ENCODE data around the gene CLDN24. TPM values are rescaled to one million over a fixed set of nuclear protein-coding genes. Genes with fewer than 3 reads are reported as not detected.

CLDN24 gene
- total RNA-seq, 1 experiment from 2014 or later, result not detected

DNA sequence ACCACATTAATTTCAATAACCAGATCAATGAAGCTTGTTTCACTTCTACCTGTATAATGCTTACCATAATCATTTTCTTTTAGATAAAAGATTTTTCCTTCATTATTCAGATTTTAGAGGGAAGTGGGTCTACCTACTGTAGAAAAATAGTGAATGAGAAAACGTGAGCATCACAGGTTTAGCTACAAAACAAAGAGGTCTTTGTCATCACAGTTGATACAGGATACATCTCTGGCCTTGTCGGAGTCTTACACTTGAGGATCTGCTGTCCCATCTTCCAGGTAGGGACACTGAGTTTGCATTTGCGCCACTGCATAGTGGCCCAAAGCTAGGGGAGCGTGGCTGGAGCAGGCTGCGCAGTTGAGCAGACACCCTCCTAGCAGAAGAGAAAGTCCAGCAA lies 710 bp downstream of the CLDN24 start:
- no peak for DNase-seq (ENCODE audit: low spot score)

DNA sequence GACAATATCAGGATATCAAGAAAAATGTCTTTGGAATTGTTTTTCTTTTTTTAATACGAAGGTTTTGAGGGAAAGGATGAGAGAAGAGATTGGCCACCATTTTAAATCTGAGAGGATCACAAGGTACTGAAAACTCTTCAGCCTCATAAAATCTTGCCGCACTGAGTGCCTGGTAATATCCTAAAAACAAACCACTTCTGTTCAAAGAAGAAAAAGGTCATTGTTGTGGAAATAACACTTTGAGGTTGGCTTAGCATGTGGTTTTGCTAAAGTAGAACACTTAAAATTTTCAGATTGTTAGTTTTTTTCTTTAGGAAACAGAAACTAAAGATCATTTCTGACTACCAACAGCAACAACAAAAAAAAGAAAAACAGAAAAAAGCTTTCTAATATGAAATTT lies 1.1 kb downstream of the CLDN24 start:
- DNase-seq (ENCODE audit: low spot score), result no peak

DNA sequence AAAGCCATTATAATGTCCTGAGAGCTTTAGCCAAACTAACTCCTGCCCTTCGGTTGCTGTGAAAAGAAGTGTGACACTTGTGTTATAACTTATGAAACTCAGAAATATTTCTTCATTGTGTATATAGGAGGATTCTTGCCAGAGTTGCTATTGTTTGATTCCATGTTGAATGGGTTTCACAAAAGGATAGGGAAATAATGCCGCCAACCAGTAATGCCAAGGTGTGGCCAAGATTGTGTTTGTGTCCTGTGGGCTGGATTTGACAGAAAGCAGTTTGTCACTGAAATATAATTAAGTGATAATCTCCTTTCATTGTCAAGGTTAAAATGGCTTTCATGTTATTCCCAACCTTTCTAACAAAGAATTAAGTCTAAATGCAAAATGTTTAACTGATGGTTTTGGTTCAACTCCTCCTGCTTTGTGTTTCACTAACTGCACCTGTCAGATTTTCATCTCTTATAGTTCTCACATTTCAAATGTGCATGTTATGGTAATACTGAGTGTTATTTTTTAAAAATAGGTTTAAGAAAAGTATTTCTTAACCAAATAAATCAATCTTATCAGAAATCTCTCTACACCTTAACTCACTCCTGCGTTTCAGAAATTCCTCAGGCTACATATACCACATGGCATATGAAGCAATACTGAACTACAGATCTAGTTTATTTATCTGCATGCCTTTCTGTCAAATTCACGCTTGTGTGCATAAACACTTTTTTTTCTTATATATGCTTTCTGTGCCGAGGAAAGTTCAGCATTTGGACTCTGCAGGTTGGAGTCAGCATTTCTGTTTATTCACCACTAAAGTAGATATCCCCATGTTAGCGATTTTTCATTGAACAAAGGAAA lies 1.8 kb downstream of the CLDN24 start, which contains the start of gene CLDN22:
TSS of gene CLDN22 (minus strand) at position 66 of the 849 bp plus-strand sequence. CDS start at position 8, 58 bp downstream.
- DNase-seq (ENCODE audit: low spot score), result no peak

DNA sequence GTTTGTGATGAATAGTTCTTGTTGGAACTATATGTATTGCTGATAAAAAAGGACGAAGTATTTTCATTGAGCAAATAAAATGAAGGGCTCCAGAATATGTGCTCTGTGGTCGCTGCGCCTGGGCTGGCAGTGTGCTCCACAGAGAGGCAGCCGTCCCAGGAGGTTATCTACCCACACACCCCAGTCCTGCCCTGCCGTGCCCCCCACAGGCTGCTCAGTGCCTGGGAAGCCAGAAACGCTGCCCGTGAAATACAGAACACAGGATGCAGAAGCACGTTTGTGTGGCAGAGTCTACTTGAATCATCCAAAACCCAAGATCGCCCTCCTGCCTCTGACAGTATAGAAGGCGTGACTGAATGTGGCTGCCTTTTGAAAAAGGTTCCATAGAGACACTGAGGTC lies 3.6 kb downstream of the CLDN24 start:
- DNase-seq (ENCODE audit: low spot score), result no peak

DNA sequence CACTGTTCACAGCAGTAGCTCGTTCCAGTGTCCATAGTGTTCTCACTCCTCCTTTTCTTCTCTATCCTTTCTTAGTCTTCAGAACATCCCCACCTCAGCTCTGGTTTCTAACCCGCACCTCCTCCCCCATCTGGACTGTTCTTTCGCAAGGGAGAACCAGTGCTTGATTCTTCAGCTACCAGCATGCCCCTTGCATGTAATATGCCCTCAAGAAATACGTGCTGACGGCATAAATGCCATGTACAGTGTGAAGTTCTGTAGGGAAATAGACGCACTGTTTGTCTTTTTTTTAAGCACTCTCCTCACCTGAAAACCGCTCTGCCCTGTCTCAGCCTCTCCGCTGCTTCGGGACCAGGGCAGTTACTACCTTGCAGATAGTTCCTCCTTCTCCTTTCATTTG lies 7.4 kb downstream of the CLDN24 start:
- DNase-seq (ENCODE audit: low spot score), result no peak

DNA sequence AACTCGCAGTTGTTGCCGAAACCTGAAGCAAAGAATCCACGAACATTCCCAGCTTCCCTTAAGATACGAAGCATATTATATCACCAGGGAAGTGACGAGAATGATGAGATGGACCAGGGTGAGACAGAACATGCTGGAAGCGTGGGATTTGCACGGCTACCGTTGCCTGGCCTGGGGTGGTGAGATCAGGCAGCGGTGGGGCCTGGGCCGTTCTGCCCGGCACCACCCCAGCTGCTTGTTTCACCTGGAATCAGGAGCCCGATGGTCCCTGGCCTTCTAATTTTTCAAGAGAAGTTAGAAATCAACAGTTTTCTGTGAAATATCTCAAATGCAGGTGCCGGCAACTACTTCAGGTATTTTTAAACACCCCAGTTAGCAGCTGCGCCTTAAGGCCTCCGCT lies 7.9 kb downstream of the CLDN24 start:
- DNase-seq (ENCODE audit: low spot score), result no peak

DNA sequence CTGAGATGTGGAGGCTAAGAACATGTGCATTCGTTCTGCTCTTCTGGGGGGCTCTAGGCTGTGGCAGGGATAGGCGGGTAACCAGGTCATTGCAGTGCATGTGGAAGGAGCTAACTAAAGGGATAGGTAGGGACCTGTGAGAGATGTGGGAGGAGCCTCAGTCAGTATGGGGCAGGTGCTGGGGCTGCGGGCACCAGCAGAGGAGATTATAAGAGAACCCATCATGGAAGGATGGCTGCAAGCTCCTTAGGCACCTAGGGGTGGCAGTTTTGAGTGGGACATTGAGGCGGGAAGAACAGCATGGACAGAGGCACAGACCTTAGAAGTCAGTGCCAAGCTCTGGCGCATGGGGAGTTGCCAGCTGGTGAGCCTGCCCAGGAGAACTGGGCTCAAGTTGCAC lies 9.4 kb downstream of the CLDN24 start:
- no peak for DNase-seq (ENCODE audit: low spot score)

DNA sequence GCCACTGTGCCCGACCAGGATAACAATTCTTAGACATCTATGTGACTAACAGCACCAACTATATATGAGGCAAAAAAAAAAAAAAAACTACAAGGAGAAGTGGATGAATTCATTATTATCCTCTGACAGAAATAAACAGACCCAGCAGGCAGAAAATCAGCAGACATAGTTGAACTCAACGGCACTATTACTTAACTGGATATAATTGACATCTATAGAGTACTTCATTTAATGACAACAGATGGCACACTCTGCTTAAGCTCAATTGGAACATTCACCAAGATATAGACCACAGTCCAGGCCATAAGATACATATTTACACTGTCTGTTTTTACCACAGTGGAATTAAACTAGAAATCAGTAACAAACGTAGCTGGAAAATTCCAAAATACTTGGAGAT lies 15.4 kb downstream of the CLDN24 start:
- no peak for DNase-seq (ENCODE audit: low spot score)

DNA sequence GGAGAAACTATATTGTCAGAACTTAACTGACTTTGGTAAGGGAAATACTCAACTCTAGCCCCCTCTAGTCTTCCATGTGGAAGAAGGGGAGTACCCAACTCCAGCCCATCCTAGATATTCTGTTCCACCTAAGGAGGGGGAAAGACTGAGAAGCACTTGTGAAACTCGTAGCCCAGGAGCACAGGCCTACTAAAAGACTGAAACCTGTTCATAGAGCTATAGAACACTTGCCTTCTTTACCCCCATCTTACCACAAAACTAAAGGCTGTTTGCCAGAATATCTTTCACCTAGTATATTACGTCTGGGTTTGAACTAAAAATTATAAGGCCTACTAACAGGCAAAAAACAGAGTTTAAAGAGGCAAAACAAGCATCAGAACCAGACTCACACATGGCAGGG lies 17.7 kb downstream of the CLDN24 start:
- no peak for DNase-seq (ENCODE audit: low spot score)

DNA sequence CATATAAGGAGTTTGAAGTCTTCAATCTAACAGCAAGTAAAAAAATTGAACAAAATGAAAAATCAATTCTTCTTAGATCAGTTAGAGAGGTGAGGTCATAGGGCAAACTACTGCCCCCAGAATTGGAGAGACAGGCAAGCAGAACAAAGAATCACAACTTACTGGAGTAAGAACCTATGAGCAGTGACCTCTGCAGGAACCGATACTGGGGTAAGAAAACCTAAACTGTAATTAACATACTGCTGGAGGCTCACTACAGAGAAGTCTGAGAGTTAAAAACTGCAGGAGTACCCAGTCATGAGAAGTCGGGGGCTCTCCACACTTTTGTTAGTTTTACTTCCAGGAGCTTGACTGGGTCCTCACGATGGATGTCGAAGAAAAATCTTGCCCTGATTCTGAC lies 18.2 kb downstream of the CLDN24 start:
- no peak for DNase-seq (ENCODE audit: low spot score)

DNA sequence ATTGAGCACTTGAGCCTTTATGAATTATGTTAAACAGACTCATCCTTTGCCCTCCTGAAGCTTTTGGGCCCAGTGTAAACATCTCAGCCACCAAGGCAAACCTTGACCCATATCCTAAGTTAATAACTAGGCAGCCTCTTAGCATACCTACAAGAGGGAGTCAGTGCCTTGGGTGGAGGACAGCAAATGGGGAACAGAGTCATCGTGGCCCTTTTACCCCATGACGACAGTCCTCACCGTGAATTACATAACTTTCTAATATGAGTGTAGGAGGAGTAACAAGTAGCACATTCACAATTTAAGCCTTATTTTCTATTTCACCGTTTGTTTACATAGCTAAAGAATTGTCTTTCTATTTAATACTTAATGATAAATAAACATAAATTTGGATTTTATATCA lies 18.9 kb downstream of the CLDN24 start:
- DNase-seq (ENCODE audit: low spot score), result no peak

DNA sequence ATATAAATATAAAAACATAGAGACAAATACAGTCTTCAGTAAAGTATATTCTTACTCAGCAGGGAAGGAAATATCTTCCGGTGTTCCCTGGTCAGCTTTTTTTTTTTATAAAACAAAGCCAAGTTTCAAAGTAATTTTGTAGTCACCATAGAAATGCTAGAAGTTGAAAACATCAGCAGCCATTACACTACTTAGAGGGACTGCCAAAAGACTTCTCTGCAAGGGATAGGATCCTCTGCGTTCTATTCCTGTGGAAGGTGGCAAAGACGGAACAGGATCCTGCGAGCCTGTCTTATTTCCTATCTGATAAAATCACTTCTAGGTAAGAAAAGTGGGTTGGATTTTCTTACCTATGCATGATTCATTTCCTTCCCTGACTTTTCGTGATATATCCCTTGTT lies 21.6 kb downstream of the CLDN24 start:
- DNase-seq (ENCODE audit: low spot score), result no peak

DNA sequence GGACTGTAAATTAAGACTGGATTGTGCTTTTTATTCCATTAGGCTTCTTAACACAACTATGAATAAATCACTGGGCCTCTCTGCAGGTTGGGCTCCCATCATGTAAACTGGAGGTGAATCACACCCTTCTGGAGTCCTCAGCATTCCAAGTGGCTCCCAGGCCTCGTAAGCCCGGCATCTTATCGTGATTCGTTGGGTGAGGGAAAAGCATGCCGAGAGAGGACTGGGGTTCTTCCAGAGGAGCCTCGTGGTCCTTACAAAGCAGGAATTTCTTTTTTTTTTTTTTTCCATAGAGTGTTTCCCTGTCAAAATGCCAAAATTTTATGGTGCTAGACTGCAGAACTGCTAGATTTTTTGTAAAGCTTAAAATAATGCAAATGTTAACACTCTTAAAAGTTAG lies 22.2 kb downstream of the CLDN24 start:
- DNase-seq (ENCODE audit: low spot score), result peak; percentile 60

DNA sequence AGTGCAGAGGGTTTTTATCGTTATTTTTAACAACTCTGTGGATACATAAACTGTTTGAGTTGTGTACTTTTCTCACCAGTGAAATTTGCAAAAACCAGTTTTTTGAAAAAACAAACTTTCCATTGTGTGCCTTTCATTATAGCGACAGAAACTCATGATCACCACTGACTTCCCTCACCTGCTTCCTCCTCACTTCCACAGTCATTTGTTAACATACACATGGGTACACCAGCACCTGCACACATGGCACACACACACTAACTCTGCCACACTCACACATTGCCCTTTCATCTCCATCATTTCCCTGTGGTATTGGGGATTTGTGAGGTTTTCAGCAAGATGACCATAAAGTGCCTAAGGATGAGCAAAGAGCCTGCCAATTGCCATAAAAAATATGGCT lies 22.8 kb downstream of the CLDN24 start:
- DNase-seq (ENCODE audit: low spot score), result no peak

DNA sequence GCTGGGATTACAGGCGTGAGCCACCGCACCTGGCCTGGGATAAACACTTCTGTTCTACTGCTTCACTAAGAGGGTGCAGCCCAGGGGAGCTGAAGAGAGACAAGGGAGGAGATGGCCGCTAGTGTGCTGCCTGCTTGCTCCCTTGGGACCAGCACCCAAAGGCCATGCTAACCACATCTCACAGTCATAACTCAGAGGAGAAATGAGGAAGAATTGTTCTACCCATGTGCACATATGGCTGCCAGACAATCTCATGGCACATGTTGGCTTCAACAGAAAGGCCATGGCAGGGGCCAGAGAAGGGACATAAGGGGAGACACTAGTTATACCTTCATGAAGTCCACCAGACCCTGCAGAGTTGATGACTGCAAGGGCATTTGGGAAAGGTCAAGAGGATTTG lies 24.6 kb downstream of the CLDN24 start:
- no peak for DNase-seq (ENCODE audit: low spot score)

DNA sequence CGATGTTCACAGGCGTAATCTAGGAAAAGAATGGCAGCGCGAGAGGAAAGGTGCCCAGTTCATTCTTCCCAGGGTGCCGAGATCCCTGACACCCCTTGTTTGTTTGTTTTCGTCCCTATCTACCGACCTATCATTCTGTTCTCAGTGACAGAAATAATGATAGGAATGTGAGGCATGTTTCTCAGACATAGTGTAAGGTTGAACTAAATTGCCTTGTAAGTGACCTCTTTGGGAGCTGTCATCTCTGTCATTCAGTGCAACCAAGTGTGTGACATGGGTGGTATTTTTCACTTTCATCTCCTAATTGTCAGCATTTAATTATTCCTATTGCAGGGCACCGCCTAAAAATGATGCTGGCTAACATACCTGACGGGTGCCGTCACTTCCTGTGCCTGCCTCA lies 26.5 kb downstream of the CLDN24 start:
- DNase-seq (ENCODE audit: low spot score), result peak; percentile 28

DNA sequence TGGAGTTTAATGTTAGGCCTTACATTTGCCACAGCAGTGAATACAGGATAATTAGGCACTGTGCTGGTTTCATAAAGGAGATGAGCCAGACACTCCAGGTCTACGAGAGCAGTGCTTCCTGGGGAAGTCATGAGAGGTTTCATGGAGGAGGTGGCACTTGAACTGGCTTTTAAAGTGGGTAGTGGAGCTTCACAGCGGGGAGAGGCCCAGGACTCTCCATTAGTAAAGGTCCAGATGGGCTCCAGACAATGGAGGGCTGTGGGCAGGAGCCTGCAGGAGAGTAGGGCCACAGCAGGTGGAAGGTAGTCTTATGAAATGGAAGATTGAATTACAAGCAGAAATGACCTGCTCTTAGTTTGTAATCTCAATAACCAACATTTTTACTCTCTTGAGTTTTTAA lies 31.2 kb downstream of the CLDN24 start:
- no peak for DNase-seq (ENCODE audit: low spot score)

DNA sequence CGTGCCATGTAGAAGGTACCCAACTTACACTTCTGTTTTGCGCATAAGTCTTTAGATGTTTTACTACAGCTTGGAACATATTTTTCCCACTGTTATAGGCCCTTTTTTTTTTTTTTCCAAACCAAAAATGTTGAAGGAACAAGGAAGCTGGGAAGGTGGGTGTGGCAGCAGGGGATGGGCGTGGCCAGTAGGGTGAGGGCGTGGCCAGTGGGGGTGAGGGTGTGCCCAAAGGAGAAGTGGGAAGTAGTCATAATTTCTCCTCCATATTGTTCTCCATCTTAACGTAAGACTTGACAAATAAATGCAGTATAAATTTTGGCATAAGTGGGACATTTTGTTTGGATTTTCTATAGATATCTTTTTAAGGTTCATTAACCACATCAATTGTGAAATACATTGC lies 32.5 kb downstream of the CLDN24 start:
- DNase-seq (ENCODE audit: low spot score), result peak; percentile 34

DNA sequence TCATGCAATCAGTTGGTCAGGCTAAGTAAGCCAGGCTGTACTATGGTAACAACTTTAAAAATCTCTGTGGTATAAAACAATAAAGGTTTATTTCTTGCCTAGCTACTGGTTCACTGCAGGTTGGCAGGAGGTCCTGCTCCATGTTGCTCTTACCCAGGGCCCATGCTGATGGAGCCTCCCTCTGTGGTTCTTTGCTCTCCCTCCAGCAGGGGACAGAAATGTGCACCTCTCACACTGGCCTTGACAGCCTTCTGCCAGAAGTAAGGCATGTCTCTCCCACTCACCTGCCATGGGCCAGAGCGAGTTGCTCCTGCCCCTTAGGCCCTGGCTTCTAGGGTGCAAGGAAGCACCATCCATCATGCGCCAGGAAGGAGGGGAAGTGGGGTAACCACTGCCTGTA lies 33.3 kb downstream of the CLDN24 start:
- no peak for DNase-seq (ENCODE audit: low spot score)

DNA sequence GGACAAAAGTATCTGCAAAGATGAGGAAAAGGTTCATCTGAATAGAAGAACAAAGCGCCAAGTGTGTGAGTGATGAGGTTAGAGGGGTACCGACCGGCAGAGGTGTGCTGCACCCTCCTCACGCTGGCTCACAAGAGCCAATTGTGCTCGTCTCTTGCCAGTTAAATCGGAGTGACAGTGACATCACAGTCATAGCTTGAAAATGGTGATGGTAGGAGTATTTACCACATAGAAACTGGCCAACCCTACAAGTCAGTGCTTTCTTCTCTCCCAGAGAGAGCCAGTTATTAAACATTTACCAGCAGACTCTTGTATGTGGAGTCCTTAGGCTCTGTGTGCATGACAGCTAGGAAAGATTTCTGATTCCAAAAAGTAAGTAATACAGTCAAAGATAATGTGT lies 34.5 kb downstream of the CLDN24 start:
- DNase-seq (ENCODE audit: low spot score), result no peak

DNA sequence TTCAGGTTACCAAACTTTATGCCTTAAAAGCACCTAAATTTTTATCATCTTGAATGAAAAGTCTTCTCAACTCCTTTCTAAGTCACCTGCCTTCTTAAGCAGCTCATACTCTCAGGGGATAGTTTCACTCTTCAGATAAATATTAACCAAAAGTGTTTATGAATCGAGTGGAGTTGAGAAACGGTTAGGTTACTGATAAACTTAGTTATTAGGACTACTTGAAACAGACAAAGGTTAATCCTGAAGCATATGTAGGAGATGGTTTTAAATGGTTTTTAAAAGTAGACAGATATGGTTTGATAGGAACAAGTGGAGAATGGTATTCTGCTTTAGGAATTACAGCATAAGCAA lies 34.9 kb downstream of the CLDN24 start:
- no peak for DNase-seq (ENCODE audit: low spot score)

DNA sequence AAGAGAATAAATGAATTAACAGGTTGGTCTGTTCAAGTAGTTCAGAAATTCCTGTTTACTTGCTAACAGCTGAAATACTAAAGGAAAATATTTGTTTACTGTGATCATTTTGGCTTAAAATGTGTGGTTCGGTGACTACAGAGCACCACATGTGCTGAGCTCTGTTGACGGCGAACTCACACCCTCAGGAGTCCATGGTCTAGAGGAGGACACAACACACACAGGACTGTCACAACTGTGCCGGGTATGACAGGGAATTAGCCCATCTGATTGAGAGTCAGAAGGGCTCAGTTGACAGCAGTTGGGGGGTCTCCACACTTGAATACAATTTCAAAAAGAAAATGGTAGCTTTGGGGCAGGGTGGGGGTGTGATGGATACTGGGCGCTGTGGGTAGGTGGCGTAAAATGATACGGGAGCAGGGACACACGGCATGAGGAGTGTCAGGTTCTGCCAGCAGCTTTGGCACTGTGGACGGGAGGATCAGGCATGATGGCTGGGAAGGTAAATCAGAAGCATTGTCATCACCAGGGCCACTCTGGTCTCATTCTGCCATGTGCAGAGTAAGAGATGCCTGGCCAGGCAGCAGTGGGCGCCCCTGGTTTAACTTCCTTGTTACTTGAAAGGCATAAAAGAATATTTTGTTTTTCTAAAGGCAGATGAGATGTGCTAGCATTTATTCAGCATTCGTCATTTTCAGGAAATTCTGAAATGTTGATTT lies 35.5 kb downstream of the CLDN24 start:
- no peak for DNase-seq (ENCODE audit: low spot score)

DNA sequence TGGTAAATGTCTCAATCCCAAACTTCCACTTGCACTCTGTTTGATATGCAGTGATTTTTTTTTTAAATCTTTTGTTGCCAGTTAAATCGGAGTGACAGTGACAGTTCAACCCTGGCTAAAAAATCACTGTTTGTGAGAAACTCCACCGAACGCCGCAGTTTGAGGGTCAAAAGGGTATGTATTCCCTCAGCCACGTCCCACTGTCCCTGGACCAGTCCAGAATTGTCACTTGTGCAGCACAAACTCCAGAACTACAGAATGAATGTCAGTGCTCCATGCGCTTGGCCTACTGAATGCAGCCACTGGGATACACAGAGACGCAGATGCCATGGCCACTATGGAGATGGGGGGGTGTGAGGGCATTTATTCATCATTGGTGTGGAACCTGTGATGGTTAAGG lies 36.3 kb downstream of the CLDN24 start:
- DNase-seq (ENCODE audit: low spot score), result no peak

All from A172 (cell line).